Memory B cell (primary cell): Measurements from ENCODE around the gene SLC22A17.
A peak's percentile ranks its signal among the peaks of the same experiment; 100 is the strongest.
"Not testable (repeated sequence)": the region's sequence is repeated elsewhere in the genome, so short reads cannot be mapped to it uniquely, and the experiment has no call there.

Experiments used
- ATAC-seq: fragments of 150-1000 bp; cut with Tn5 transposase; 2 replicates; pipeline ENCODE4 v1.10.0; 2021; ENCODE audit warnings: low read depth, mild to moderate bottlenecking, moderate library complexity
- DNase-seq, 2 donors: peaks; one replicate each; pipeline ENCODE4 v3.0.0; 2022; ENCODE audit warnings: low spot score in 2 of 2
- H3K27ac Mint-ChIP-seq: one replicate; pipeline ENCODE4 v1.8.0; 2022; ENCODE audit warnings: mild to moderate bottlenecking, moderate library complexity, mixed read lengths
- H3K27me3 Mint-ChIP-seq: one replicate; pipeline ENCODE4 v1.8.0; 2022; ENCODE audit warnings: mixed read lengths
- H3K36me3 Mint-ChIP-seq: one replicate; pipeline ENCODE4 v1.8.0; 2022; ENCODE audit warnings: mild to moderate bottlenecking, mixed read lengths
- H3K4me1 Mint-ChIP-seq: one replicate; pipeline ENCODE4 v1.8.0; 2022; ENCODE audit warnings: mixed read lengths
- H3K4me3 Mint-ChIP-seq: one replicate; pipeline ENCODE4 v1.8.0; 2022; ENCODE audit warnings: mild to moderate bottlenecking, moderate library complexity, mixed read lengths
- H3K9me3 Mint-ChIP-seq: one replicate; pipeline ENCODE4 v1.8.0; 2022; ENCODE audit warnings: mixed read lengths

SLC22A17 gene

GRCh38 chr14:23352506-23353432 is at the start of gene SLC22A17:
Gene SLC22A17, minus strand, starts transcription at chr14:23352887.
- H3K4me1 Mint-ChIP-seq: peaks cover 7% of the 10 kb centered on the region
- peaks cover 3% of the 10 kb centered on the region for H3K36me3 Mint-ChIP-seq
- peaks cover 44% of the 10 kb centered on the region for H3K27me3 Mint-ChIP-seq
- peak in 1 of 2 donors; percentile 30 for DNase-seq
- no peak within 1 kb of the TSS for H3K27ac Mint-ChIP-seq
- peak; percentile 86 for ATAC-seq
- peak within 1 kb of the TSS; percentile 67 for H3K4me3 Mint-ChIP-seq
- no peaks in the 10 kb centered on the region for H3K9me3 Mint-ChIP-seq

GRCh38 chr14:23401291-23401690 is 48.6 kb upstream of the SLC22A17 start:
- Mint-ChIP-seq H3K9me3 (no peaks in the 10 kb centered on the region), H3K4me3 (no peak overlapping the region), H3K36me3 (no peaks in the 10 kb centered on the region), H3K27me3 (peaks cover 27% of the 10 kb centered on the region), H3K27ac (no peak overlapping the region), H3K4me1 (peaks cover 9% of the 10 kb centered on the region)
- ATAC-seq (no peak), DNase-seq (no peak)

DNA sequence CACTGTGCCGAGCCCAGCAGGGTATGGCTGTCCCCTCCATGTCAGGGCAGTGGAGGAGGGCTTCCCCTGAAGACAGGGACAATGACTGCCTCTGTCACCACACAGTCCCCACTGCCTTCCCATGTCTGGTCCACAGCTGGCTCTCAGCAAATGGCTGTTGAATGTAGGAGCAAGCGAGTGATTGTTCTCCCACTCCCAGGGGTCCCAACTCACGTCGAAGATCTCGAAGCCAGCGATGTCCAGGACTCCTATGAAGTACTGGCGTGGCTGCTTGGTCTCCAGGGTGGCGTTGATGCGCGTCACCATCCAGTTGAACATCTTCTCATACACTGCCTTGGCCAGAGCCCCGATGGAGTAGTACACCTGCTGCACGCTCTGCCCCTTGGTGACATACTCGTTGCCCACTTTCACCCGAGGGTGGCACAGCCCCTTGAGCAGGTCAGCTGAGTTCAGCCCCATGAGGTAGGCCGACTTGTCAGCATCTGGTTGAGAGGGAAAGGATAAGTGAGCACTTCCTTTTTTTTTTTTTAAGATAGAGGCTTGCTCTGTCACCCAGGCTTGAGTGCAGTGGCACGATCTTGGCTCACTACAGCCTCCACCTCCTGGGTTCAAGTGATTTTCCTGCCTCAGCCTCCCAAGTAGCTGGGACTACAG is 47.9 kb upstream of the SLC22A17 start:
- ATAC-seq, H3K4me3 Mint-ChIP-seq, H3K9me3 Mint-ChIP-seq, H3K27ac Mint-ChIP-seq, DNase-seq, H3K4me1 Mint-ChIP-seq, H3K36me3 Mint-ChIP-seq: not testable (repeated sequence)
- H3K27me3 Mint-ChIP-seq: peaks cover 22% of the 10 kb centered on the region

GRCh38 chr14:23399591-23399990 is 46.9 kb upstream of the SLC22A17 start:
- H3K27me3 Mint-ChIP-seq: peaks cover 19% of the 10 kb centered on the region
- H3K4me1 Mint-ChIP-seq: peaks cover 4% of the 10 kb centered on the region
- ATAC-seq: no peak
- no peak overlapping the region for H3K27ac Mint-ChIP-seq
- H3K4me3 Mint-ChIP-seq: no peak overlapping the region
- no peaks in the 10 kb centered on the region for H3K9me3 Mint-ChIP-seq
- DNase-seq: no peak
- H3K36me3 Mint-ChIP-seq: no peaks in the 10 kb centered on the region

GRCh38 chr14:23399136-23399535 is 46.4 kb upstream of the SLC22A17 start:
- DNase-seq (no peak), ATAC-seq (no peak)
- Mint-ChIP-seq H3K27ac (no peak overlapping the region), H3K36me3 (no peaks in the 10 kb centered on the region), H3K27me3 (peaks cover 19% of the 10 kb centered on the region), H3K9me3 (no peaks in the 10 kb centered on the region), H3K4me1 (peaks cover 4% of the 10 kb centered on the region), H3K4me3 (no peak overlapping the region)

- H3K4me3 Mint-ChIP-seq: no peak overlapping the region
These were observed 45.7 kb upstream of the SLC22A17 start for GRCh38 chr14:23398348-23398747.

DNA sequence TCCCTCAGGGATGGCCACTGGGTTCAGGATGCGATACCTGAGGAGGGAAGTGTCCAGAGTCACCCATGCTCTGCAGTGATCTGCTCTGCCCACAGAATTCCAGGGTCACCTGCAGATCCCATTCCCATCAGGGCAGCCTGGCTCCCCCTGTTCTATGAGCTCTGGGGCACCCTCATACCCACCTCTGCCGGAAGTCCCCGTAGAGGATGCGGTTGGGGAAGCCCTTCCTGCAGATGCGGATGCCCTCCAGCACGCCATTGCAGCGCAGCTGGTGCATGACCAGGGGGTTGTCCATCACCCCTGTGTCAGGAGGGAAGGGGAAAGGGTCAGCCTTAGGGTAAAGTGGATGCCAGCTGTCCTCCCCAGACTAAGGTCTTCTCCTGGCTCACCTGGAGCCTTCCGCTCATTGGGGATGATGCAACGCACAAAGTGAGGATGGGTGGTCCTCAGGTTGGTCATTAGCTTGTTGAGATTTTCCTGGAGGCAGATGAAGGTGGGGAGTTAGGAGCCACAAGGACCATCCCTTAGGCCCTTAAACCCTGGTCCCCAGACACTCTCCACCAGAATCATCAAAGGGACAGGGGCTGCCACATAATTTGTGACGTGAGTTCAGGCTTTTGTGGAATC is 44.2 kb upstream of the SLC22A17 start:
- DNase-seq (no peak), ATAC-seq (no peak)
- Mint-ChIP-seq H3K27me3 (peaks cover 13% of the 10 kb centered on the region), H3K4me3 (no peak overlapping the region), H3K36me3 (no peaks in the 10 kb centered on the region), H3K4me1 (no peaks in the 10 kb centered on the region), H3K9me3 (no peaks in the 10 kb centered on the region), H3K27ac (no peak overlapping the region)

More at GRCh38 chr14:23398348-23398747, 45.7 kb upstream of the SLC22A17 start:
- Mint-ChIP-seq H3K27me3 (peaks cover 19% of the 10 kb centered on the region), H3K4me1 (peaks cover 4% of the 10 kb centered on the region), H3K27ac (no peak overlapping the region), H3K36me3 (no peaks in the 10 kb centered on the region), H3K9me3 (no peaks in the 10 kb centered on the region)
- ATAC-seq: no peak
- DNase-seq: no peak

DNA sequence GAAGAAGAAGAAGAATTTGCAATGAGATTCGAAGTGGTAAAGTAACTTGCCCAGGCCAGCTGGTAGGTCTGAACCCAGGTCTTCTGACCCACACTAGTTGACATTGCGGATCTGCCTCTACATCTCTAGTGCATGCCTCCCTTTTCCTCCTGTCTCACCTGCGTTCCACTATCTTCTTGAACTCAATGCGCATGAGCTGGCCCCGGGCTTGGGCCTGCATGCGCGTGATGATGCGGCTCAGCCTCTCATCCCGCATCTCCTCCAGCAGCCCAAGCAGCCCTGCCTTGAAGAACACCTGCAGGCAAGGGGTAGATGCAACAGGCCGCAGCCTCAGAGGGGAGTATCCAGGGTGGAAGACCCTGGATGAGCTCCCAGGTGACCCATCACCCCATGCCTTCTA is 43.4 kb upstream of the SLC22A17 start:
- Mint-ChIP-seq H3K4me1 (no peaks in the 10 kb centered on the region), H3K27me3 (peaks cover 10% of the 10 kb centered on the region), H3K36me3 (no peaks in the 10 kb centered on the region), H3K4me3 (no peak overlapping the region), H3K27ac (no peak overlapping the region), H3K9me3 (no peaks in the 10 kb centered on the region)
- ATAC-seq: no peak
- no peak for DNase-seq

DNA sequence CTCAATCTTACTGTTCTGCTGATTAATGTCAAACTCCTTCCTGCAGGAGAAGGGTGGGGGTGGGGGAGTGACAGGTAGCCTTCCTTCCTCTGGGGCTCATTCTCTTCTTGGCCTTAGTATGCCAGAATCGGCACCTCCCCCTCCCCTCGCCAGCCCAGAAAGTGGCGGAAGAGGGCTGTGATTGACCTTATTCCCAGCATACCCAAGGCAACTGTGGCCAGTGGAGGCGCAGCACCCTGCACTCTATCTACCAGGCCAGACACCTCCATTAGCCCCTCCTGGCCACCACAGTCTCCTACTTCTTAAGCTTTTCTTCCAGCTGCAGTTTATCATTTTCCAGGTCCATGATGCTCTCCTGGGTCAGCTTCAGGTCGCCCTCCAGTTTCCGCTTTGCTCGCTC is 39.9 kb upstream of the SLC22A17 start:
- no peaks in the 10 kb centered on the region for H3K4me1 Mint-ChIP-seq
- H3K27ac Mint-ChIP-seq: no peak overlapping the region
- H3K4me3 Mint-ChIP-seq: no peak overlapping the region
- DNase-seq (no peak), ATAC-seq (no peak)
- H3K27me3 Mint-ChIP-seq: peaks cover 18% of the 10 kb centered on the region
- no peaks in the 10 kb centered on the region for H3K9me3 Mint-ChIP-seq
- no peaks in the 10 kb centered on the region for H3K36me3 Mint-ChIP-seq

GRCh38 chr14:23389871-23390270 is 37.2 kb upstream of the SLC22A17 start:
- not testable (repeated sequence) for H3K36me3 Mint-ChIP-seq, DNase-seq, H3K9me3 Mint-ChIP-seq, H3K27ac Mint-ChIP-seq, H3K4me1 Mint-ChIP-seq, H3K4me3 Mint-ChIP-seq, ATAC-seq
- H3K27me3 Mint-ChIP-seq: peaks cover 20% of the 10 kb centered on the region

GRCh38 chr14:23389396-23389795 is 36.7 kb upstream of the SLC22A17 start:
- no peak for DNase-seq
- Mint-ChIP-seq H3K36me3 (no peaks in the 10 kb centered on the region), H3K4me1 (no peaks in the 10 kb centered on the region), H3K27ac (no peak overlapping the region), H3K9me3 (no peaks in the 10 kb centered on the region), H3K4me3 (no peak overlapping the region), H3K27me3 (peaks cover 22% of the 10 kb centered on the region)
- no peak for ATAC-seq

- Mint-ChIP-seq H3K9me3 (no peaks in the 10 kb centered on the region), H3K4me3 (no peak overlapping the region), H3K27ac (no peak overlapping the region), H3K4me1 (no peaks in the 10 kb centered on the region), H3K36me3 (no peaks in the 10 kb centered on the region), H3K27me3 (peaks cover 24% of the 10 kb centered on the region)
- DNase-seq: no peak
- no peak for ATAC-seq
These were observed 36.3 kb upstream of the SLC22A17 start for GRCh38 chr14:23388996-23389395.

GRCh38 chr14:23387916-23388882 is 35.5 kb upstream of the SLC22A17 start:
- Mint-ChIP-seq H3K36me3 (no peaks in the 10 kb centered on the region), H3K4me1 (no peaks in the 10 kb centered on the region), H3K9me3 (no peaks in the 10 kb centered on the region), H3K27ac (no peak overlapping the region), H3K4me3 (no peak overlapping the region), H3K27me3 (peaks cover 21% of the 10 kb centered on the region)
- DNase-seq (no peak), ATAC-seq (no peak)
